ENCODE data around the gene KCNG2.

DNA sequence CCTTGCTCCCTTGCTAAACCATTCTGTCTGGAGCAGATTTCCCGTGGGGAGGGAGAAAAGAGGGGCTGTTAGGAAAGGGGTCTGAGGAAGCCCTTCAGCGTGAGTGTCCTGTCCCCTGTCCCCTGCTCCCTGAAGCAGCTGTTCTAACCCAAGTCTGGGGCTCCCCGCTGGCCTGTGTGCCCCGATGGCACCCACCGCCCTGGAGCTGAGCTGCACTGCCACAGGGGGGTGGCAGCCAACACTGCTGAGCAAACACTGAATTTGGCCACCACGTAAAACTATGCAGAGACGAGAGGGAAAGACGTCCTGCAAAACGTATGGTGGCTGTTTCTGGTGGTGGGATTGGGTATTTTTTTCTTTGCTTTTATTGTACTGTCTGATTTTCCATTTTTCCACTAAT is 17.9 kb downstream of the KCNG2 start:
- TF ChIP-seq, protein P1, sequence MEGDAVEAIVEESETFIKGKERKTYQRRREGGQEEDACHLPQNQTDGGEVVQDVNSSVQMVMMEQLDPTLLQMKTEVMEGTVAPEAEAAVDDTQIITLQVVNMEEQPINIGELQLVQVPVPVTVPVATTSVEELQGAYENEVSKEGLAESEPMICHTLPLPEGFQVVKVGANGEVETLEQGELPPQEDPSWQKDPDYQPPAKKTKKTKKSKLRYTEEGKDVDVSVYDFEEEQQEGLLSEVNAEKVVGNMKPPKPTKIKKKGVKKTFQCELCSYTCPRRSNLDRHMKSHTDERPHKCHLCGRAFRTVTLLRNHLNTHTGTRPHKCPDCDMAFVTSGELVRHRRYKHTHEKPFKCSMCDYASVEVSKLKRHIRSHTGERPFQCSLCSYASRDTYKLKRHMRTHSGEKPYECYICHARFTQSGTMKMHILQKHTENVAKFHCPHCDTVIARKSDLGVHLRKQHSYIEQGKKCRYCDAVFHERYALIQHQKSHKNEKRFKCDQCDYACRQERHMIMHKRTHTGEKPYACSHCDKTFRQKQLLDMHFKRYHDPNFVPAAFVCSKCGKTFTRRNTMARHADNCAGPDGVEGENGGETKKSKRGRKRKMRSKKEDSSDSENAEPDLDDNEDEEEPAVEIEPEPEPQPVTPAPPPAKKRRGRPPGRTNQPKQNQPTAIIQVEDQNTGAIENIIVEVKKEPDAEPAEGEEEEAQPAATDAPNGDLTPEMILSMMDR (IDR thresholded peaks at IDR 0.05) = no peak
- no peak for TF ChIP-seq POLR2A (IDR thresholded peaks at IDR 0.05)
- no peak for TF ChIP-seq EP300 (IDR thresholded peaks at IDR 0.05)

All from tibial nerve (tissue), 4 donors.